SH-SY5Y (cell line): ENCODE data around the gene CYP2R1.

ENCODE experiments used
- GATA2 ChIP-seq: IDR thresholded peaks from 2 replicates; pipeline ENCODE4 v1.6.1; 2011; ENCODE audit warnings: mild to moderate bottlenecking, low read depth, low read length
- GATA3 ChIP-seq: IDR thresholded peaks from 2 replicates; pipeline ENCODE4 v1.6.1; 2011; ENCODE audit warnings: low read depth, mild to moderate bottlenecking, low read length, moderate library complexity

DNA sequence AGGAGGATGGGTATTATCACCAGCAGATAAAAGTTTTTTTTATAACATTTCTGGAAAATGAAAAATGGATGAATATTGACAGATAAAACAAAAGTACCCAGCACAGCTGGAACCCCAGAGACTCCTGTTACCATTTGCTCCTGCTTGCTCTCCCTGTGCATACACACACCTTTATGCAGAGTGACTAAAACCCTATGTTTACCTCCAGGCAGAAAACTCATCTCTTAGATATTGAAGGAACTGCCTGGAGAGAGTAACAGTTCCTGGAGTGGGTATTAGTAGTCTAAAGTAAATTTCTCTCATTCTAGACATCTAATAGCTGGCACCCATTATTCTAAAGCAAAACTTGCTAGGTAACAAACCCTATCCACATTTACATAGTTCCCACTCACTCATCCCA lies 38.0 kb downstream of the CYP2R1 start:
- TF ChIP-seq GATA2 (no peak), GATA3 (no peak)
